NCI-H2196 treated with DMSO at 0.1 percent for 48 hours (cell line): ENCODE measurements around the gene CCNJL.

Experiments used
- DNase-seq: peaks from one replicate; lab custom pipeline; 2025; ENCODE audit not compliant: unreplicated experiment; lab: John Stamatoyannopoulos, UW

Gene CCNJL

DNA sequence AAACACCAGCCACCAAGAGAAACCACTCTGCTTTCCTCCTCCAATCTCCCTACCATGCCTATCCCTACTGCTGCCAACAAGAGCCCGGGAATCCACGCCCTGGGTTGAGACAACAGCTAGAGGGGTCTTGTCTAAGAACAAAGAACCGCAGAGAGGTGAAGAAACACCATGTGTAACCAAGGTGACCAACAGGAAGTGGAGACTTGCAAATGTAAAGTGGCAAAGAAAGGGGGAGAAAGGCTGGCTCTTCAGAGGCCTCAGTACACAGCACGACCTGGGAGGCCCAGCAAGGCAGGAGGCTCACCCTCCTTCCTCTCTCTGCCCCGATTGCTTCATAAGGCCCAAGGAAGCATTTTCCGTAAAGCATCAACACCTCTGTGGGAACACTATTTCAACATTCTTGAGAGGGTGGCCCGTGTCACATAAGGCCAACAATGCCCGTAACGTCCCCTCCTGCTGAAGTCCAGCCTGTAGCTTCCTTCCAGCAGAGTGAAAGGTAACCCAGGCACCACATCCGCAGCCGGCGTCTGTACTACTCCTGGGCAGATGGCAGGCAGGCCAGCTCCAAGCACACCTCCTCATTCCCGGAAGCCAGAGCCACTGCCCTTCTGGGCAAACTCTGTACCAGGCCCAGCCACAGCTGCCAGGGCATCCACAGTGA is 18.3 kb downstream of the CCNJL start:
- DNase-seq = no peak

DNA sequence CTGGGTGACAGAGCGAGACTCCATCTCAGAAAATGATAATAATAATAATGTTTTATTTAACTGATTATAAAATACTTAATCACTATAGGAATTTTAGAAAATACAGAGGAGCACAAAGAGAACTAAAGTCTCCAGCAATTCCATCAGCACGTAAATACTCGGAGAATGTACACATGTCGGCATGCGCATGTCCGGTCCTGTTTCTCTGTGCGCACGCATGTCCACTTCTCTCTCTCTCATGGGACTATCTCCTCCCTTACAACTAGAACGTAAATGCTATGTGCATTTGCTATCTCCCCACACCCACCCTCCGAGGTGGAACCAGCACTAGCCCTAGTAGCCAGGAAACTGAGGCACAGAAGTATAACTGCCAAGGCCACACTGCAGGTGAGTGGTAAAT is 19.0 kb downstream of the CCNJL start:
- no peak for DNase-seq

- no peak for DNase-seq
These were observed 20.9 kb downstream of the CCNJL start for GRCh38 chr5:160291467-160291866.

DNA sequence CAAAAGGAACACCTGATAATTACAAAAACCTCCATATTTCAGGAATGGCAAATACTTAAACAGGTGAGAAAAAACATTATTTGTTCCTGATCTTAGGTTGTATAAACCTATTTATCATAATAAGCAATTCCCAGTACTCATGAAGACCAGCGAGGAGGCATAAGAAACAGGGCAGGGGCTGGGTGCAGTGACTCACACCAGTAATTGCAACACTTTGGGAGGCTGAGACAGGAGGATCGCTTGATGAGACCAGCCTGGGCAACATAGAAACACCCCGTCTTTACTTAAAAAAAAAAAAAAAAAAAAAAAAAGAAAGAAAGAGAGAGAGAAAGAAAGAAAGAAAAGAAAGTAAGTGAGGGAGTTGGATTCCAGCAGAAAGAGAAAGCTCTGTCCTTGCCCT is 21.6 kb downstream of the CCNJL start:
- no peak for DNase-seq

DNA sequence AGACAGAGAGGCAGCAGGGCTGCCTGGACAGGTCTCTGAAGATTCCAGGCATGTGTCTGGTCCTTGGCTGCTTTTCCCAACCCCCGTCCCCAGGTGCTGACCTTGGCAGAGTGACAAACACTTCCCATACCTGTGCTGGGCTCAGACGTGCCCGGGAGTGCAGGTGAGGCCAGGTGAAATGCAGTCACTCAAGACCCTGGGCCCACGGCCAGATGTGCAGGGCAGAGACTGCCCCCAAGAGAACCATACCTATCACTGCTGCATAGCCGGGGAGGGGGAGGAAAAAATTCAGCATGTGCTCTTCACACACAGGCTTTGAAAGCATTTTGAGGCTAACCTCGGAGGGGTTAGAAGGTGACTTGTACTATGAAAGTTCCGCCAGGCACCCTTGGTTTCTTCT is 22.6 kb downstream of the CCNJL start:
- peak; percentile 26 for DNase-seq

DNA sequence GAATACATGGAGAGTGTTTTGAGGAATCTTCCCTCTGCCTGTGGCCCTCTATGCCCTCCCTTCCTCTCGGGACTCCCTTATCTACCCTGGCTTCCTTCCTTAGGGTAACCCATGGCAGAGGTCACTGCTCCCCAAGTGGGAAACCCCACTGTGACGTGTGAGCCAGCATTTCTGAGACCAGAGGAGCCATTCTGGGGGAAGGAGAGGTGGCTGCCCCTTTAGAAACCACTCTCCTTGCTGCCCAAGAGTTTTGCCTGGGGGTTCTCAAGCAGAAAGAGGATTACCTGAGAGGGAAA is 23.1 kb downstream of the CCNJL start:
- no peak for DNase-seq

- peak; percentile 93 for DNase-seq
These were observed 24.8 kb downstream of the CCNJL start for GRCh38 chr5:160287378-160288051.

- no peak for DNase-seq
These were observed 25.4 kb downstream of the CCNJL start for GRCh38 chr5:160286947-160287346.

DNA sequence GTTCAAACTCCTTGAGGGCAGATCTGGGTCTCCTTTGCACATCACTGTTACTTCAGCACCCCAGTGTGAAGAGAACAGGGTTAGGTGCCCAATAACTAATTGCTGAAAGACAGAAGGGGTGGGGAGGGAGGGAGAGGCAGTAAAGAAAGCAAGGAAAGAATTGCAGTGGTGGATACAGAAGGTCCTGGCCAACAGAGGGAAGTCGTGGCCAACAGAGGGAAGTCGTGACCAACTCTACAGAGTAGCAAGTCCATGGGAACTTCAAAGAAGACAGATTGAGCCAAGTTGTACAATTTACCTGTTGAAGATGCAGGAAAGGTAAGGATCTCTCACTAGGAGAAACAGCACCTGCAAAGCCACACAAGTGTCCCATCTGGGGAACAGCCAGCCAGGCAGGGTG is 27.0 kb downstream of the CCNJL start:
- DNase-seq = no peak

DNA sequence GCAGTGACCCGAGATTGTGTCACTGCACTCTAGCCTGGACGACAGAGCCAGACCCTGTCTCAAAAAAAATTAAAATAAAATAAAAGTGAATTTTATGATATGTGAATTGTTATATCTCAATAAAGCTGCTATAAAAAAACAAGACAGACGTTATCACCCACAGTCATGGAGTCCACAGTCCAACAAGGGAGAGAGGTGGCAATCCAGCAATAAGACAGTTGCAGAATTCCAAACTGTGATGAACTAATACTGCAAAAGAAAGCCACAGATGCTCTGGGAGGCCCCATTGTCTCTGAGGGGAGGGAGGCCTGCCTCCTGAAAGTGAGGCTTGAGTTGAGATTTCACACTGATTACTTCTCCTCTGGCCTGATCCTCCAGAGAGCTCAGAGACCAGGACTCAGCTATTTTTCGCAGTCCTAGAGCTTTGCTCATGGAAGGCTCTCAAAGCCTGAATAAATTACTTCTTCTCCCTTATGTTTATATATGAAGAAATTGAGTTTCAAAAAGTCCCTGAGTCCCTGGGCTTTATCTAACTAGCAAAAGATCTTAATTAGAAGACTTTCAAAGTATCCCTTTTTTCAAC is 28.0 kb downstream of the CCNJL start:
- no peak for DNase-seq

GRCh38 chr5:160281275-160281674 is 31.1 kb downstream of the CCNJL start:
- DNase-seq = no peak

GRCh38 chr5:160280384-160281095 is 31.8 kb downstream of the CCNJL start:
- no peak for DNase-seq

- no peak for DNase-seq
These were observed 34.0 kb downstream of the CCNJL start for GRCh38 chr5:160278343-160278742.

DNA sequence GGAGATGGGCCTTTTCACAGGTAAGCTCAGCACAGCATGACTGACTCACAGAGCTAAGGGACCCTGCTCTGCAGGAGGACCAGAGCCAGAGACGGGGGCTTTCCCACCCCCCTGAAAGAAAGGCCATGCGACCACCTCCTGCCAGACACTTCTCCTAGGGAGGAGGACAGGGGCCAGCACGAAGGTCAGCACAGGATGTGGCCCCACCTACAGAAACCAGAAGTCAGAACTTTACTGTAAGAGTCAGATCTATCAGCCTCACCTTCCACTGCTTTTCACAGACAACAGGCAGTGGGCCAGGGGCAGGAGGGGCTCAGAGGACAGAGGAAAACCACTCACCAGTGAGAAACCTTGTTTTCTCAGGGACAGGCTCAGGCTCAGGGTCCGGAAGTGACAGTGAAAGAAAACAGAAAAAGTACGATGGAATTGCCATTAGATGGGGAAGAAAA is 37.9 kb downstream of the CCNJL start:
- no peak for DNase-seq

DNA sequence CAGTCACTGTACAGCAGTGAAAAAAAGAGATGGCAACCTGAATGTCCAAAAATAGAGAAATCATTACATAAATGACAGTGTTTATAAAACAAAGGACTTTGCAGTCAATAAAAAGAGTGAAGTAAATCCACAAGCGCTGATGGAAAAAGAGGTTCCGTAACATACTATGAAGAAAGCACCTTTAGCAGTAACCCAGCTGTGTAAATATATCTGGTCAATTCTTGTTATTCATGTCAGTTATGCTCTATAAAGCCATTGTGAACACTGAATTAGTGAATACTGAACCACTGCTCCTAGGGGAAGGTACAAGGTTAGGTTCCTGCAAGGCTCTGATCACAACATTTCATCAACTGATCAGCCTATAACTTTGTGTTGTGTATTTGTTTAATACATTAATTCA is 39.5 kb downstream of the CCNJL start:
- DNase-seq = no peak

GRCh38 chr5:160272264-160272663 is 40.1 kb downstream of the CCNJL start:
- no peak for DNase-seq

DNA sequence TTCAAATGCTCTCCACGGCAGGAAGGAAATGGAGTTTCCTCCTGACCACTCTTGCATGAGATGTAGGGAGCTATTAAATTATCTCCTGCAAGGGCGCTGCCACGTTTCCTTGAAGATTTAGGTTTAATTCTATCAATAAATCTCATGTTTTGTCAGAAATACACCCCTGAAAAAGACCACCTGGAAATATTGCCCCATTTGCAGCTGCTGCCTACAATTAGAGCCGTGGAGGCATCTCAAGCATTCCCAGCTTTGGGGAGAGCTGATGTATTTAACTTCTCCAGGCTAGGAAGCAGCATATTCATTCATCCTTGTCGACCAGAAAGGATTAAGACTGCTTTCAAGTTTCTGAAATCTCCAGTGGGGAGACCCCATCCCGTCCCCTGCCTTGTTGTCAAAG is 40.5 kb downstream of the CCNJL start:
- DNase-seq = no peak

GRCh38 chr5:160271396-160271795 is 41.0 kb downstream of the CCNJL start:
- no peak for DNase-seq

- no peak for DNase-seq
These were observed 41.7 kb downstream of the CCNJL start for GRCh38 chr5:160270704-160271103.

DNA sequence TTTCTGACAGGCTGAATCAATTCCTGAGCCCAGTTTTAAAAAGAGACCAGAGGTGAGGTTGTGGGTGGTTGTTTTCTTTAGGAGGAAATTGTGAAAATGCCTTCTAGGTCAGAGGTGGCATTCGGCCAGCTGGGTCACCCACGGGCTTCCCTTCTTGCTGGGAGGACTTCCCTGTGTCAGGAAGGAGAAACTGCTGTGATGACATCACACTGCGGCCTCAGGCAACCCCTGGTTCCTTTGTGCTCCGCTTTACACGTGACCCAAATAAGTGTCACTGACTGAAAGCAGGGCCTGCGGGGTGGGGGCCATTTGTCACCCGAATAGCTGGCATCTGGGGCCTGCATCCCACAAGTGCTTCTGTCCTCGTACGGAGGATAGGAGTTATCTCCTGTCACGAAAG is 43.3 kb downstream of the CCNJL start:
- DNase-seq = no peak

DNA sequence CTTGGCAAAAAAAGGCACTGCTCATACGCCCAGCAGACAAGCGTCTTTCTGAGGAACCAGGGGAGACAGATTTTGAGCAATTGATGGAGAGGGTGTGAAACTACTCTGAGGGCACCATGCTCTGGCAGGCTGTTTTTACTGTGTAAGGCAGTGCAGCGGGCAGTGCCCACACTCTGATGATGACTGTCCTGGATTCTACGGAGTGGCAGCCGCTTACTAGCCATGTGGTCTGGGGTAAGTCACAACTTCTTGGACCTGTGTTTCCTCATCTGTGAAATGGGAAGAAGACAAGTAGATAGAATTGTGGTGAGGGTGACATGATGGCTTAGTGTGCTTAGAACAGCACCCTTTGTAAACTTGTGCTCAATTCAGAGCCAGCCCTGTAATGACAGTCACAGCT is 44.2 kb downstream of the CCNJL start:
- no peak for DNase-seq

DNA sequence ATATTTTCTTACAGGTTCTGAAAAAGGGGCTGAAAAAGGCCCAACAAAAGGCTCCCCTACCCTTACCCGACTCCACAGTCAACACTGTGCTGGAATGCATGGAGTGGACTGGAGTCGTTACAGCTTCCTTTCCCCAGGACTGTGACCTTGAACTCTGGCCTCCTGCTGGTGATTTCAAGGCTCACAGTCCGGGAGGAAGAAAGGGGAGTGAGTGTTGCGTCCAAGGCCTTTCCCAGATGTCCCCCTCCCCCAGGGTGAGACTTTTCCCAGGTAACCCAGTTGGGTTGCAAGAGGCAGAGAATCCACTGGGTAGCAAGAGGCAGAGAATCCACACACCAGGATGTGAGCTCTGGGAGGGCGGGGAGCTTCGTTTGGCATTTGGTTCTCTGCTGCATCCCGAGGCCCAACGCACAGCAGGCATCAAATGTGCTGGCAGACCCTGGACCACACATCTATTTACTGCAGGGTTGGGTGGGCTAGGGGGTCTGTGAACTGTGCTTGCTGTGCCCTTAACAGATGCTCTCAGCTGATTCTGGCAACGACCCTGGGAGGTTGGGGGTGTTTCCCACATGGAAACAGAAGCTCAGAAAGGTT is 45.5 kb downstream of the CCNJL start:
- no peak for DNase-seq
